ENCODE data around the gene TRIM26.

GRCh38 chr6:30211899-30212298, 1.3 kb downstream of the TRIM26 start:
- TF ChIP-seq CTCF (IDR thresholded peaks at IDR 0.05; ENCODE audit: low read depth, low read length, poor library complexity, severe bottlenecking) (no peak), EZH2phosphoT487 (IDR thresholded peaks at IDR 0.05; ENCODE audit: borderline replicate concordance, low read length) (no peak)

All from DOHH2 (cell line).